ENCODE measurements around the gene CCNQ.

CCNQ gene

DNA sequence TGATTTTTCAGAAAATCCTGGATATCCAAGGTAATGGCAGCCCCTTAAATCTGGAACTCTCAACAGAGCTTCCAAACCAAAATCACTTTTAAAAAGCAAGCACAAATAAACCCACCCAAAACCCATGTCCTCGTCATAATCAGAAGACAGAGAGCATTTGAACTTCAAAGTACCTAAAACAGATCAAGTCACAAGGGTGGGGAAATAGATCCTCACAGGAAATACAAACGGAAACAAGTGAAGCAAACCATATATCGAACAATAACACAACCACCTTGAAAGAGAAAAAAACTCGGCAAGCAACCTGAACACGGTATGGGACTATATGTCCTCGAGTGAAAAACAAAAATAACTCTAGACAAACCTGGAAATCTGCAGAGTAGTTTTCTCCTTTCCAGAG, 15.9 kb upstream of the CCNQ start:
- H3K4me3 ChIP-seq (ENCODE audit: low read length), result no peak overlapping the region
- TF ChIP-seq, protein P1, sequence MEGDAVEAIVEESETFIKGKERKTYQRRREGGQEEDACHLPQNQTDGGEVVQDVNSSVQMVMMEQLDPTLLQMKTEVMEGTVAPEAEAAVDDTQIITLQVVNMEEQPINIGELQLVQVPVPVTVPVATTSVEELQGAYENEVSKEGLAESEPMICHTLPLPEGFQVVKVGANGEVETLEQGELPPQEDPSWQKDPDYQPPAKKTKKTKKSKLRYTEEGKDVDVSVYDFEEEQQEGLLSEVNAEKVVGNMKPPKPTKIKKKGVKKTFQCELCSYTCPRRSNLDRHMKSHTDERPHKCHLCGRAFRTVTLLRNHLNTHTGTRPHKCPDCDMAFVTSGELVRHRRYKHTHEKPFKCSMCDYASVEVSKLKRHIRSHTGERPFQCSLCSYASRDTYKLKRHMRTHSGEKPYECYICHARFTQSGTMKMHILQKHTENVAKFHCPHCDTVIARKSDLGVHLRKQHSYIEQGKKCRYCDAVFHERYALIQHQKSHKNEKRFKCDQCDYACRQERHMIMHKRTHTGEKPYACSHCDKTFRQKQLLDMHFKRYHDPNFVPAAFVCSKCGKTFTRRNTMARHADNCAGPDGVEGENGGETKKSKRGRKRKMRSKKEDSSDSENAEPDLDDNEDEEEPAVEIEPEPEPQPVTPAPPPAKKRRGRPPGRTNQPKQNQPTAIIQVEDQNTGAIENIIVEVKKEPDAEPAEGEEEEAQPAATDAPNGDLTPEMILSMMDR (IDR thresholded peaks at IDR 0.05; ENCODE audit: insufficient read depth, low read depth, low read length, missing control alignments), result no peak
- no peak for DNase-seq (ENCODE audit: low read depth)

GRCh38 chrX:153612413-153612812, 13.5 kb upstream of the CCNQ start:
- H3K4me3 ChIP-seq (ENCODE audit: low read length), result no peak overlapping the region
- no peak for DNase-seq (ENCODE audit: low read depth)
- TF ChIP-seq, protein P1 (IDR thresholded peaks at IDR 0.05; ENCODE audit: insufficient read depth, low read depth, low read length, missing control alignments), result no peak

DNA sequence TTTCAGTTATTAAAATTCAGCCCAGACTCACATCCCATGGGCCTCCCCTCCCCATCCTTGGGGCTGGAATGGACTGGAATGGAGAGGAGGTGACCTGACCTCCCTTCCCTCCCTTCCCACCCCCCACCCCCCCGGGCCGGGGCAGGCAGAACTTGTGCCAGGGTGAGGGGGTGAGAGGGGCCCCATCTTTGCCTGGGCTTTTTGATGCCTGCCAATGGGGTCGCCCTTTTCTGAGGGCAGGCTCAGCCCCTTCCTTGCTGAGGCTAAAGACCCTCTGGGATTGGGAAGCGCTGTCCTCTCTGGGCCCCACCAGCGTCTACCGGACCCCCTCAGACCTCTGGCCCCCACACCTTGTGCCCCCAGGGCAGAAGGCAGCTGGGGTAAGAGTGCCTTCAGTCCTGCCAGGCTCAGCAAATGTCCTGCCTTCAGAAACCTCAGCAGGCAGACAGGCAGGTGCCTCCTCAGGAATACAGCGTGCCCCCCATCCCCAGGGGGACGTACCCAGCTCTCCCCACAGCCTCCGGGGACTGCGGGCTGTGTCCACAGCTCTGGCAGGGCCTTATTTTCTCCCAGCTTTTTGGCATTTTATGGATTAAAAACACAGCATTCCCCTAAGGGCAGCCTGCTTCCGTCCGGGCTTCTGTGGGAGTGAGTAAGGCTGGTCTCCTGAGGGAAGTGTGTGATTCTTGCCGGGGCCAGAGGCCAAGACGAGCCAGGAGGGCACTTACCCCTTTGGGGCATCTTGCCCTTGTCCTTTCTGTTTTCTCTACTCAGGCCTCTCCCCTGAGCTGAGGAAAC, 12.6 kb upstream of the CCNQ start:
- no peak for DNase-seq (ENCODE audit: low read depth)
- no peak overlapping the region for H3K4me3 ChIP-seq (ENCODE audit: low read length)
- TF ChIP-seq, protein P1 (IDR thresholded peaks at IDR 0.05; ENCODE audit: insufficient read depth, low read depth, low read length, missing control alignments), result no peak

DNA sequence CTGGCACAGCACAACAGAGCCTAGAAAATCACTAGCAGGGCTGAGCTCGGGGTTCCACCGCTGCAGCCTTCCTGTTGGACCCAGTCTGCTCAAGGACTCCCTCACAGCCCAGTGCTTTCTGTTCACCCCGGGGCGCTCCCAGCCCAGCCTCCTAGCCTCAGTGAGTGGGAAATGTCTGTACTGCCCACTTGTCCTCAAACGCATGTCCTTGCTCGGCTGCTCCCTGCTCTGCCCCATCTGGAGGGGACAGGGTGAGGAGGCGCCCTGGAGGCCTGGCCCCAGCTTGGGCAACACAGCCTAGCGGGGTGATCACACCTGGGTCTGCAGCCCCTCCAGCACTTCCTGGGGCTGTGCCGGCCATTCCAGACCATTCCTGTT, 11.9 kb upstream of the CCNQ start:
- H3K4me3 ChIP-seq (ENCODE audit: low read length), result no peak overlapping the region
- TF ChIP-seq, protein P1 (IDR thresholded peaks at IDR 0.05; ENCODE audit: insufficient read depth, low read depth, low read length, missing control alignments), result no peak
- no peak for DNase-seq (ENCODE audit: low read depth)

DNA sequence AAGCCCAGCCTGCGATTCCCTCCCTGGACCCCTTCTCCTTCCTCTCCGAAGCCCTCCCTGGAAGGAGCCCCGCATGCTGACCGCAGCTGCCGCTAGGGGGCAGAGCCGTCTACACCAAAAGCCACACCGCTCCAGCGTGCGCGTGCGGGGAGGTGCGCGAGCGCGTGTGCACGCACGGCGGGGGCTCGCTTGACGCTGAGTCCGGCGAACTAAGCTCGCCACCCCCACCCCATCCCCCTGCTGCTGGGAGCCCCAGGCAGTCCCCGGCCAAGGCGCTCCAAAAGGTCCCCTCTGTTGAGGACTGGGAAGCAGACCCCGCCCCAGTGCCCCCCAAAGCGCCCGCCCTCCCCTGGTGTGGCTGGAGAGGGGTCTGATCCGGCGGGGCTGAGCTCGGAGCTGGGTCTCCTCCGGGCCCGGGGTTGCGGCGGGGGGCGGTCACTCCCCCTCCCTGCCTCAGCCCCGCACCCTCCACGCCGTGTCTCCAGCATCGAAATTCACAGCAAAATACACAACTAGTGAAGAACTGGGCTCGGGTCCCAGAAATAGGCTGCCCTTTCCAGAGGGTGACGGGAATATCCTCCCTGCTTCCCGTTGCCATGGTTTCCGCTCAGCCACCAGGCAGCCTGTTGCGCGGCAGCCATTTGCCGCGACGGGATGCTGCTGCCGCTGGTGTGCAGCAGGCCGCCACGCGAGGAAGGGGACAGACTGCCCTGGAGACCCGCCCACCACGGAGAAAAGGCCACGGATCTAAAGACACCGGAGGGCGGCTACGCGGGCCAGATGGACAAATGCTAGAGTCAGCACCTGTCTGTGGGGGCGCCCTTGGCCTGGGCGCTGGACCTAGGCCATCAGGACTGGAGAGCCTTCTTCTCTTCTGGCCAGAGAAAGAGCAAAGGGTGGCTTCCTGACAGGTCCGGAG, 11.2 kb upstream of the CCNQ start:
- DNase-seq (ENCODE audit: low read depth), result peak; percentile 59
- H3K4me3 ChIP-seq (ENCODE audit: low read length), result peak overlapping the region; percentile 14
- TF ChIP-seq, protein P1 (IDR thresholded peaks at IDR 0.05; ENCODE audit: insufficient read depth, low read depth, low read length, missing control alignments), result peak; percentile 71

- DNase-seq (ENCODE audit: low read depth), result no peak
- no peak overlapping the region for H3K4me3 ChIP-seq (ENCODE audit: low read length)
- TF ChIP-seq, protein P1 (IDR thresholded peaks at IDR 0.05; ENCODE audit: insufficient read depth, low read depth, low read length, missing control alignments), result no peak
Observed at GRCh38 chrX:153608806-153609205, 9.9 kb upstream of the CCNQ start.
